HFF-Myc (cell line): ENCODE results near the gene BRD3OS.

Experiments
- DNase-seq: peaks from one replicate; pipeline ENCODE4 v3.0.0-alpha.2; 2011; ENCODE audit warnings: low read depth; ENCODE audit errors: extremely low read depth
- H3K4me3 ChIP-seq: replicated peaks from 2 replicates; pipeline ENCODE4 v1.5.1; 2011; ENCODE audit warnings: low read depth, mild to moderate bottlenecking, control low read depth, low read length
- TF ChIP-seq, protein P1 (sequence below): IDR thresholded peaks from 2 replicates; pipeline ENCODE4 v1.5.1; 2012; ENCODE audit warnings: mild to moderate bottlenecking, low read depth, low read length, control low read depth; ENCODE audit errors: missing control alignments

Gene BRD3OS

DNA sequence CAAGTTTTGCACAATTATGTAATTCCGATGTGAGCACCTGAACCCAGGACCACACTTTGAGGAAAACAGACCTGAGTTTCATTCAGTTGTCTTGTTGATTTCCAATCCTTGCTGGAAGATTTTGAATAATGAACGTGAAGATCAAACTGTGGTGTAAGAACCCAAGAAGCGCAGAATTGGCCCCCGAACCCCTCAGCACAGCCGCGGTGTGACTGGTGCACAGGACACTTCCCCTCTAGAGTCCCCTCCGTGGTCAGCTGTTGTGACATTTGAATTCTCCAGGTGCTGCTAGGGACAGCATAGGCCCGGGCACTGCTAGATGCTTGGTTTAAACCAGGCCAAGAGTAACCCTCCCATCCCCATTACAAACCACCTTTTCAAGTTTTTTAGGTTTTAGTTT, 1.7 kb downstream of the BRD3OS start:
- no peak for DNase-seq
- TF ChIP-seq, protein P1, sequence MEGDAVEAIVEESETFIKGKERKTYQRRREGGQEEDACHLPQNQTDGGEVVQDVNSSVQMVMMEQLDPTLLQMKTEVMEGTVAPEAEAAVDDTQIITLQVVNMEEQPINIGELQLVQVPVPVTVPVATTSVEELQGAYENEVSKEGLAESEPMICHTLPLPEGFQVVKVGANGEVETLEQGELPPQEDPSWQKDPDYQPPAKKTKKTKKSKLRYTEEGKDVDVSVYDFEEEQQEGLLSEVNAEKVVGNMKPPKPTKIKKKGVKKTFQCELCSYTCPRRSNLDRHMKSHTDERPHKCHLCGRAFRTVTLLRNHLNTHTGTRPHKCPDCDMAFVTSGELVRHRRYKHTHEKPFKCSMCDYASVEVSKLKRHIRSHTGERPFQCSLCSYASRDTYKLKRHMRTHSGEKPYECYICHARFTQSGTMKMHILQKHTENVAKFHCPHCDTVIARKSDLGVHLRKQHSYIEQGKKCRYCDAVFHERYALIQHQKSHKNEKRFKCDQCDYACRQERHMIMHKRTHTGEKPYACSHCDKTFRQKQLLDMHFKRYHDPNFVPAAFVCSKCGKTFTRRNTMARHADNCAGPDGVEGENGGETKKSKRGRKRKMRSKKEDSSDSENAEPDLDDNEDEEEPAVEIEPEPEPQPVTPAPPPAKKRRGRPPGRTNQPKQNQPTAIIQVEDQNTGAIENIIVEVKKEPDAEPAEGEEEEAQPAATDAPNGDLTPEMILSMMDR = no peak
- H3K4me3 ChIP-seq = no peak overlapping the region

DNA sequence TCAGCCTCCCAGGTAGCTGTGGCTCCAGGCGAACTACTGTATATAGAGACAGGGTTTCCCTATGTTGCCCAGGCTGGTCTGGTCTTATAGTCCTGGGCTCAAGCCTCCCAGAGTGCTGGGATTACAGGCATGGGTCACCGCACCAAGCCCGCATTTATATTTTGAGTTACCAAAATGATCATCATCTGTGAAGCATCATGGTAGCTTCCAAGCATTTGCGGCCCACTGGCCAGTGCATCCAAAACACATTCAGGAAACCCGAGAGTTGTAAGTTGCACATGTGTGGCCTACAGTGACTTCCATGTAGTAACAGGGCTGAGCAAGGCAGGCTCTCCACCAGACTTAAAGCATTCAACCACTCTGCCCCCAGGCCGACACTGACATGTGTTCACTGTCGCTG, 2.3 kb downstream of the BRD3OS start:
- no peak overlapping the region for H3K4me3 ChIP-seq
- DNase-seq = no peak
- TF ChIP-seq, protein P1 = no peak

DNA sequence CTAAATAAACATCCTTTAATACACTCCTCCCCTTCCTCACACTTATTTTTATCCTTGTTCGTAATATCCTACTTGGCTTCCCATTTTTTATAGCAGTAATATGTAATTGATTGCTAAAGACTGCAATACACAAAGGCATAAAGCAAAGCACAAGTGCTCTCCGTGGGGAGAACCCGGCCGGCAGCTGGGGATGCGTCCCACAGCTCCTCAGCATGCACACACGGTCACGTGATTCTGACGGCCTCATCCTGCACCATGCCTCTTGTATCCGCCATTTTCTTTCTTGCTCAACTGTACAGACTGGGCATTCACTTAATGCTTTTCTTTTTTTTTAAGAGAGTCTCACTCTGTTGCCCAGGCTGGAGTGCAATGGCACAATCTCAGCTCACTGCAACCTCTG, 2.8 kb downstream of the BRD3OS start:
- DNase-seq = no peak
- no peak overlapping the region for H3K4me3 ChIP-seq
- TF ChIP-seq, protein P1 = no peak

DNA sequence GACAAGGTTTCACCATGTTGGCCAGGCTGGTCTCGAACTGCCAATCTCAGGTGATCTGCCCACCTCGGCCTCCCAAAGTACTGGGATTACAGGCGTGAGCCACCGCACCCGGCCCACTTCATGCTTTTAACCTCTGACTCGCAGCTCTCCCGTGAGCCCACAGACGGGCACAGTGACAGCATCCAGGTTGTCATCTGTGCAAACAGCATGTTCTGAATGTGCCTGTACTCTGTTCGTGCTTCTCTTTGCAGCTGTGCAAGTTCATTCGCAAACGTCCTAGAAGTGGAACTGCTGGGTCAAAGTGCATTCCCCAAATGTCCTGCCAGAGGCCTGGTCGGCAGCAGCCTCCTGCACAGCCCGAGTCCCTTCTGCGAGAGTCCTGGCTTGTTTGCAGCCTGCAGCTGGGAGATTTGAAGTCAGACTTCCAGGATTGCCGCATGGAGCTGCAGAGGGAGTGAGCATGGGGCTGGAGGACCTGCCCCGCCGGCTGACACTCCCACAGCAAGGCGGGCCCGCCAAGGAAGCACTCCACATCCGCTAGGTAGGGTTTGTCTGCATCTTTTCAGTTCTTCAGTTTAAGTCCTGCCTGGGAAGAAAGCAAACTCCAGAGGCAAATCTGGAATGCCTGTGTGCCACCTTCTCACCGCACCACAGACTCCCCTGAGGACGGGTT, 3.4 kb downstream of the BRD3OS start:
- no peak for DNase-seq
- TF ChIP-seq, protein P1 = no peak
- H3K4me3 ChIP-seq = no peak overlapping the region

DNA sequence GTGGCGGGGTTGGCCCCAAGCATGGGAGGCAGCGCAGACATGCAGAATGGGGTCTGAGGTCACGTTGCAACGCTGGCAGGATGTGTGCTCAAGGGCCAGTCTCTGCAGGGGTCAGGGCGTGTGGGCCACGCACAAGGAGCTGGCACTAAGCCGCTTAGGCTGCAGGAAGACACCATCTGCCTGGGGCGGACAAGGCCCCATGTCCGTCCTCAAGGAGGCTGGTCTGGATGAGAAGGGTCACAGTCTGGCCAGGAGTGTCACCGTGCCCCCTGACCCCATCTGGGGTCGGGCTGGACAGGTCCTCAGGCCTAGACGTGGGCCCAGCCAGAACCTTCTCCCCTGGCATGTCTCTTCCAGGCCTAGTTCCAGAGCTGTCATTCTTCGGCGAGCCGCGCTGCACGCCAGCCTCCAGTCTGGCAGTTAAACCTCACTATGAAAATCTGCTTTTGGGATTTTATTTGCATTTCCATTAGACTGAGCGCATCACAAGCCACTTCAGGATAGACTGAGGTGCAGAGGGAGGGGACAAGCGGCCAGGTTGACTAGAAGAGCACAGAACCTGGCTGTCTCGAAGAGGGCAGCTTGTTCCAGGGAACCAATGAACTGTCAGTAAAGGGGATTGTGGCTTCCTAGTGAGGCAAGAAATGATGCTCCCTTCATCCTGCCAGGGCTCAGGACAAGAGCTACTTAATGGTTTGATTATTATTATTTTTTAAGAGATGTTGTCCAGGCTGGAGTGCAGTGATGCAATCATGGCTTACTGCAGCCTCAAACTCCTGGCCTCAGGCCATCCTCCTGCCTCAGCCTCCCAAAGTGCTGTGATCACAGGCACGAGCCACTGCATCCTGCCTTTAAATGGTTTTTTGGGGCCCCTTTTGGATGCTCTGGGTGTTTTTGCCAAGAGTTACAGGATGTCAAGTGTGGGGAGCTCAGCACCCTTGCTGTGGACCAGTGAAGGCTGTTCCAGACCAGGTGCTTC, 4.3 kb downstream of the BRD3OS start:
- TF ChIP-seq, protein P1 = no peak
- no peak for DNase-seq
- H3K4me3 ChIP-seq = no peak overlapping the region

DNA sequence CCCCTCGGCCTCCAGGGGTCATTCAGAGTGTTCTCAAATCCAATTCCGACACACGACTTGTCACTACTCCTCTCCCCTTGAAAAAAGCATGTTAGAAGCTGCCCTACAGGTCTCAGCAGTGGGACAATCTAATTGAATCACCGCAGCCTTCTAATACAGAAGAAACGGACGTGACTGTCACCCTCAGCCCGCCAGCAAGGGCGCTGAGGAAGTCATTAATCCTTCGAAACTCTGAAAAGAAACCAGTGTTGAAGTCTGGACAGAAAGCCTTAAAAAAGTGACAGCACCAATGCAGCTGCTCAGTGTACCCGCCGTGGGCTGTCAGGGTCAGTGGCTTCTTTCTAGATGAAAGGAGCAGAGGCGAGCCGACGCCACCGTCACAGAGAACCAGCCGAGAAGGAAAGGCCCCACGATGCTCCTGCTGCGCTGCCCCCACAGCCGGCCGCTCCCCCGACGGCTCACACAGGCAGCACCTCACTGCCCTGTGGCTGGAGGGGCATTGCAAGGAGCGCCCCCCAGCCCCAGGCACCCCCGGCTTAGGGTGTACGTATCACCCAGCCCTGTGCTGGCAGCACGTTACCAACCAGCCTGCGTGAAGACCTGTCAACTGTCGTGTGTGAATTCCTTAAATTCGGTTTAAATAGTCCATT, 5.7 kb downstream of the BRD3OS start:
- H3K4me3 ChIP-seq = no peak overlapping the region
- DNase-seq = no peak
- TF ChIP-seq, protein P1 = no peak
